ENCODE results near the gene APOE. TPM values are rescaled to one million over a fixed set of nuclear protein-coding genes. Genes with fewer than 3 reads are reported as not detected.

APOE gene
- total and polyA plus RNA-seq, 2 of the 13 experiments (the other 11 are each of a cell fraction or from before 2014, with no cell fraction given) = 1,328 to 1,470 TPM

- ATAC-seq (no peak), FAIRE-seq (no peak), DNase-seq (ENCODE audit: low spot score) (no peak)
- intact Hi-C loops (cut with micrococcal nuclease; ENCODE audit: unreplicated experiment) = loop anchor here (10.0 kb wide), 1 partner anchor 113 kb away; the partner anchor contains the start of gene NECTIN2
- Histone ChIP-seq H3K4me2 (ENCODE audit: low read depth, low read length) (peak overlapping the region; percentile 96), H2AFZ (ENCODE audit: low read length) (no peak overlapping the region), H3K79me2 (ENCODE audit: insufficient read depth, low read length) (peaks cover 65% of the 10 kb centered on the region), H3K4me3 (replicated peaks in 1 of 3; ENCODE audit: insufficient read depth in 1 of 3, low read depth in 2 of 3, low read length in 3 of 3) (peak overlapping the region in 1 of 3 experiments; percentile 24; a peak in 1 of 6 replicates), H3K9ac (ENCODE audit: insufficient read depth, low read depth, low read length) (peak overlapping the region; percentile 97; the same call in 1 of the 2 replicates), H3K27me3 (ENCODE audit: control insufficient read depth in 1 of 2, insufficient read depth in 2 of 2, low read length in 2 of 2) (no peaks in the 10 kb centered on the region; a peak in 1 of 5 replicates), H3K4me1 (ENCODE audit: insufficient read depth, low read length) (peaks cover 47% of the 10 kb centered on the region), H3K27ac (ENCODE audit: extremely low read length, insufficient read depth, low read length) (no peak overlapping the region), H4K20me1 (ENCODE audit: insufficient read depth, low read length) (peaks cover 19% of the 10 kb centered on the region), H3K36me3 (replicated peaks in 1 of 2; ENCODE audit: control insufficient read depth in 1 of 2, insufficient read depth in 2 of 2, low read length in 2 of 2) (peaks cover 7 to 29% of the 10 kb centered on the region in 2 experiments), H3K9me3 (ENCODE audit: low read length) (no peaks in the 10 kb centered on the region)
- ChIA-PET CTCF (ENCODE audit: low intra/inter-chr PET ratio, low total read pairs) (no interaction called here), POLR2A (interaction anchor here (1.2 to 5.2 kb wide), 3 partner anchors 12 to 53 kb away, joined by 3 to 57 read pairs (median 9); partner anchors contain the start of genes APOC2 and APOE)
- WGBS (ENCODE audit: low lambda C conversion rate) = 100% methylated on average over 4 of the region's 7 CpGs
- BruUV-seq (replicated peaks) = no TSS peak
- no peak for TF ChIP-seq ZKSCAN8 (CRISPR knock-in tag; IDR thresholded peaks at IDR 0.05; ENCODE audit: borderline replicate concordance)
- peak; percentile 66; the same call in 1 of the 2 replicates for TF ChIP-seq ZNF280B (CRISPR knock-in tag; IDR thresholded peaks at IDR 0.05; ENCODE audit: borderline replicate concordance)
- in situ Hi-C loops (cut with HindIII; ENCODE audit: extremely low pct_ligation_motif_present, low pct_unique_long_range_greater_than_20kb) = no loop called here
Measured at GRCh38 chr19:44957526-44957925, 51.9 kb downstream of the APOE start.

GRCh38 chr19:44958090-44958489 lies 52.5 kb downstream of the APOE start:
- Histone ChIP-seq H4K20me1 (ENCODE audit: insufficient read depth, low read length) (peaks cover 19% of the 10 kb centered on the region), H3K79me2 (ENCODE audit: insufficient read depth, low read length) (peaks cover 65% of the 10 kb centered on the region), H3K4me3 (replicated peaks in 1 of 3; ENCODE audit: insufficient read depth in 1 of 3, low read depth in 2 of 3, low read length in 3 of 3) (no peak overlapping the region), H3K27ac (ENCODE audit: extremely low read length, insufficient read depth, low read length) (no peak overlapping the region), H3K4me2 (ENCODE audit: low read depth, low read length) (0 out of 2 replicates have a peak overlapping the region, but pooled peaks have one; percentile 96), H2AFZ (ENCODE audit: low read length) (no peak overlapping the region), H3K27me3 (ENCODE audit: control insufficient read depth in 1 of 2, insufficient read depth in 2 of 2, low read length in 2 of 2) (no peaks in the 10 kb centered on the region; a peak in 1 of 5 replicates), H3K36me3 (replicated peaks in 1 of 2; ENCODE audit: control insufficient read depth in 1 of 2, insufficient read depth in 2 of 2, low read length in 2 of 2) (peaks cover 7 to 30% of the 10 kb centered on the region in 2 experiments), H3K4me1 (ENCODE audit: insufficient read depth, low read length) (peaks cover 47% of the 10 kb centered on the region), H3K9me3 (ENCODE audit: low read length) (no peaks in the 10 kb centered on the region), H3K9ac (ENCODE audit: insufficient read depth, low read depth, low read length) (0 out of 2 replicates have a peak overlapping the region, but pooled peaks have one; percentile 97)
- FAIRE-seq (no peak), DNase-seq (ENCODE audit: low spot score) (no peak), ATAC-seq (no peak)
- ChIA-PET POLR2A (interaction anchor here (2.4 to 5.2 kb wide), 2 partner anchors 47 to 53 kb away, joined by 9 to 57 read pairs; partner anchors contain the start of gene APOE), CTCF (ENCODE audit: low intra/inter-chr PET ratio, low total read pairs) (no interaction called here)
- no TSS peak for BruUV-seq (replicated peaks)
- WGBS (ENCODE audit: low lambda C conversion rate) = 97% methylated on average over 9 of the region's 9 CpGs
- intact Hi-C loops (cut with micrococcal nuclease; ENCODE audit: unreplicated experiment) (loop anchor here (10.0 kb wide), 1 partner anchor 113 kb away; the partner anchor contains the start of gene NECTIN2), in situ Hi-C loops (cut with HindIII; ENCODE audit: extremely low pct_ligation_motif_present, low pct_unique_long_range_greater_than_20kb) (no loop called here)
- no peak for TF ChIP-seq BRF2 (CRISPR knock-in tag; IDR thresholded peaks at IDR 0.05)
- no peak for TF ChIP-seq CBX5 (CRISPR knock-in tag; IDR thresholded peaks at IDR 0.05; ENCODE audit: borderline replicate concordance)
- TF ChIP-seq ZNF512 (CRISPR knock-in tag; IDR thresholded peaks at IDR 0.05) = no peak
- no peak for TF ChIP-seq ATAD3A (CRISPR knock-in tag; IDR thresholded peaks at IDR 0.05)
- TF ChIP-seq TFAP4 (IDR thresholded peaks at IDR 0.05; ENCODE audit: borderline replicate concordance, low read depth) = no peak
- no peak for TF ChIP-seq SPEN (CRISPR knock-in tag; IDR thresholded peaks at IDR 0.05; ENCODE audit: low read depth)
- no peak for TF ChIP-seq ZSCAN9 (CRISPR knock-in tag; IDR thresholded peaks at IDR 0.05; ENCODE audit: borderline replicate concordance)
- TF ChIP-seq ZNF780A (CRISPR knock-in tag; IDR thresholded peaks at IDR 0.05) = no peak
- TF ChIP-seq BATF2 (CRISPR knock-in tag; IDR thresholded peaks at IDR 0.05) = no peak
- TF ChIP-seq MIXL1 (CRISPR knock-in tag; IDR thresholded peaks at IDR 0.05) = no peak

Measured in HepG2 (cell line).